MCF 10A (cell line): Measurements from ENCODE around the gene MARVELD3. TPM values are rescaled to one million over a fixed set of nuclear protein-coding genes. Genes with fewer than 3 reads are reported as not detected.

ENCODE experiments used
- BruUV-seq: library from RNA; stranded (reverse); fragments of 400-500 nt; replicated peaks from 2 replicates; lab custom pipeline; 2021; lab: Mats Ljungman, UMichigan
- CTCF ChIA-PET: fragments of 300-600 bp; sonication (Branson Sonifier 250); formaldehyde crosslinking; extraction: SDS; loops from one replicate; lab custom pipeline; 2021; ENCODE audit warnings: antibody characterized with exemption, inconsistent platforms; lab: Yijun Ruan, JAX
- POLR2A ChIA-PET: fragments of 300-600, 350-650 bp; sonication (Branson Sonifier 250); formaldehyde crosslinking; extraction: SDS; loops from one replicate; lab custom pipeline; 2020; ENCODE audit warnings: antibody characterized with exemption, inconsistent platforms; lab: Yijun Ruan, JAX
- DNase-seq: peaks from one replicate; pipeline ENCODE4 v3.0.0-alpha.2; 2018; ENCODE audit not compliant: unreplicated experiment
- H3K27ac Mint-ChIP-seq: one replicate; pipeline ENCODE4 v1.8.0; 2022; ENCODE audit warnings: mild to moderate bottlenecking, low read depth, mixed read lengths; ENCODE audit not compliant: unreplicated experiment
- H3K27me3 Mint-ChIP-seq: one replicate; pipeline ENCODE4 v1.8.0; 2022; ENCODE audit warnings: mixed read lengths; ENCODE audit not compliant: insufficient read depth, unreplicated experiment
- H3K36me3 Mint-ChIP-seq: one replicate; pipeline ENCODE4 v1.8.0; 2022; ENCODE audit warnings: mild to moderate bottlenecking, moderate library complexity, mixed read lengths; ENCODE audit not compliant: insufficient read depth, unreplicated experiment
- H3K4me1 Mint-ChIP-seq: one replicate; pipeline ENCODE4 v1.8.0; 2022; ENCODE audit warnings: mixed read lengths; ENCODE audit not compliant: insufficient read depth, unreplicated experiment
- H3K4me3 Mint-ChIP-seq: one replicate; pipeline ENCODE4 v1.8.0; 2022; ENCODE audit warnings: mild to moderate bottlenecking, moderate library complexity, mixed read lengths; ENCODE audit not compliant: unreplicated experiment
- H3K9me3 Mint-ChIP-seq: one replicate; pipeline ENCODE4 v1.8.0; 2022; ENCODE audit warnings: mixed read lengths; ENCODE audit not compliant: unreplicated experiment
- intact Hi-C: fragments of 100-400 bp; cut with micrococcal nuclease; formaldehyde crosslinking; loops from 2 replicates; pipeline ENCODE4 v1.14.1; 2022
- total RNA-seq: library from RNA; stranded (reverse); gene quantifications from 2 replicates; pipeline ENCODE4 v1.2.3, GENCODE V29; 2022
- TF ChIP-seq, protein P1 (sequence below): fragments of 200-600 bp; IDR thresholded peaks from one replicate; pipeline ENCODE4 v1.8.0; 2022; ENCODE audit warnings: antibody characterized with exemption, mild to moderate bottlenecking; ENCODE audit not compliant: unreplicated experiment

The MARVELD3 gene
- total RNA-seq, 1 experiment from 2014 or later = 1.3 TPM

DNA sequence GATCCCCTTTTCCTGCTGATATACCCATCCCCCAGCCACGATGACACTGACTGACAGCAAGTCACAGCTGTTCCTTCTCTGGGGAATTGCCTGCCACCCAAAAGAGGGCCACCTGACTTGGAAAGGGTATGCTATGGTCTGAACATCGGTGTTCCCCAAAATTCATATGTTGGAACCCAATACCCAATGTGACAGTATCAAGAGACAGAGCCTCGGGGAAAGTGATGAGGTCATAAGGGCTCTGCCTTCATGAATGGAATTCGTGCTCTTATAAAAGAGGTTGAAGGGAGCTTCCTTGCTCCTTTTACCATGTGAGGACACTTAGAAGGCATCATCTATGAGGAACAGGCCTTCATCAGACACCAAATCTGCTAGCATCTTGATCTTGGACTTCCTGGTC, 7.6 kb upstream of the MARVELD3 start:
- Mint-ChIP-seq H3K27me3 (peaks cover 17% of the 10 kb centered on the region), H3K27ac (no peak overlapping the region), H3K4me3 (no peak overlapping the region), H3K4me1 (no peaks in the 10 kb centered on the region), H3K9me3 (no peaks in the 10 kb centered on the region), H3K36me3 (no peaks in the 10 kb centered on the region)
- DNase-seq = no peak
- TF ChIP-seq, protein P1, sequence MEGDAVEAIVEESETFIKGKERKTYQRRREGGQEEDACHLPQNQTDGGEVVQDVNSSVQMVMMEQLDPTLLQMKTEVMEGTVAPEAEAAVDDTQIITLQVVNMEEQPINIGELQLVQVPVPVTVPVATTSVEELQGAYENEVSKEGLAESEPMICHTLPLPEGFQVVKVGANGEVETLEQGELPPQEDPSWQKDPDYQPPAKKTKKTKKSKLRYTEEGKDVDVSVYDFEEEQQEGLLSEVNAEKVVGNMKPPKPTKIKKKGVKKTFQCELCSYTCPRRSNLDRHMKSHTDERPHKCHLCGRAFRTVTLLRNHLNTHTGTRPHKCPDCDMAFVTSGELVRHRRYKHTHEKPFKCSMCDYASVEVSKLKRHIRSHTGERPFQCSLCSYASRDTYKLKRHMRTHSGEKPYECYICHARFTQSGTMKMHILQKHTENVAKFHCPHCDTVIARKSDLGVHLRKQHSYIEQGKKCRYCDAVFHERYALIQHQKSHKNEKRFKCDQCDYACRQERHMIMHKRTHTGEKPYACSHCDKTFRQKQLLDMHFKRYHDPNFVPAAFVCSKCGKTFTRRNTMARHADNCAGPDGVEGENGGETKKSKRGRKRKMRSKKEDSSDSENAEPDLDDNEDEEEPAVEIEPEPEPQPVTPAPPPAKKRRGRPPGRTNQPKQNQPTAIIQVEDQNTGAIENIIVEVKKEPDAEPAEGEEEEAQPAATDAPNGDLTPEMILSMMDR = no peak
- ChIA-PET CTCF (interaction anchor here (1.0 kb wide), 1 partner anchor 8 kb away, joined by 5 read pairs; no protein-coding TSS in a partner anchor), POLR2A (no interaction called here)
- intact Hi-C loops = loop anchor here (10.0 kb wide), 1 partner anchor 114 kb away; no protein-coding TSS in a partner anchor
- BruUV-seq = no TSS peak

DNA sequence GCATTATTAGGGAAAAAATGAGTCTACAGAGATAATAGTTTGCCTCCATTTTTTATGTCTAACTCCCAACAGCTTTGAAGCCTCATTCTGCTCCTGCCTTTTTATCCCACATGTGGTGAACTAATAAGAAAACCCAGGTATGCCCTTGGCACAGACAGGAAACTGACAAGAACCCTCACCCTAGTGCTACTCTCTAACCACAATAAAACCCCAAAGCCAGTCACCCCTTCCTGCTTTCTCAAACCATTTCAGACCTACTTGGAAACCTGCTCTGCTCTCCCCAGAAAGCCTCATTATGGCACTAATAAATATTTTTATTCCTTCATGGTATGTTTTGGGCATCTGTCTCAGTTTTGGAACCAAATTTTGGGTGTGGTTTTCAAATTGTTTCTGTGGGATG, 3.9 kb upstream of the MARVELD3 start:
- no TSS peak for BruUV-seq
- Mint-ChIP-seq H3K36me3 (no peaks in the 10 kb centered on the region), H3K27me3 (peaks cover 17% of the 10 kb centered on the region), H3K27ac (no peak overlapping the region), H3K4me3 (no peak overlapping the region), H3K4me1 (no peaks in the 10 kb centered on the region), H3K9me3 (no peaks in the 10 kb centered on the region)
- TF ChIP-seq, protein P1 = no peak
- POLR2A ChIA-PET = no interaction called here
- no peak for DNase-seq
- CTCF ChIA-PET = interaction anchor here (0.6 to 2.2 kb wide), 2 partner anchors 11 kb away, joined by 3 to 10 read pairs; no protein-coding TSS in a partner anchor
- intact Hi-C loops = no loop called here

DNA sequence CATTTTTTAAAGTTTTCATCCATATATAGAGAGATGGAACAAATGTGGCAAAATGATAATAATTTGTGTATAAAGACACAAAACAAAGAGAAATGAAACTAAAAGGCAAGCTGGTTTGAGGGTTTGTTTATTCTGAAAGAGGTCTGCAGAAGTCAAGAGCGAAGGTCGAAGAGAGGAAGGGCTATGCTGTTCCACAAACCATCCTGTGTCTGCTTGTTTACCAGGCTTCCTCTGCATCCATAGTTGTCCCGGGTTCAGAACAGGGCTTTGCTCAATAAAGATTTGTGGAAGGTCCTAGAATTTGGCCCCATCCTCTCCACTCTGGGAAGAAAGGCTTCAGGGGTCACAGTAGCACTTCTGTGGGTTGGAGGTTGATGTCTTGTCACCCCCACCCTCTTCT, 2.4 kb upstream of the MARVELD3 start:
- CTCF ChIA-PET = interaction anchor here (0.6 to 2.2 kb wide), 2 partner anchors 13 to 162 kb away, joined by 4 to 10 read pairs; partner anchors contain the start of gene ZNF23
- Mint-ChIP-seq H3K9me3 (no peaks in the 10 kb centered on the region), H3K4me3 (no peak overlapping the region), H3K36me3 (no peaks in the 10 kb centered on the region), H3K27ac (no peak overlapping the region), H3K27me3 (peaks cover 9% of the 10 kb centered on the region), H3K4me1 (no peaks in the 10 kb centered on the region)
- intact Hi-C loops = no loop called here
- no TSS peak for BruUV-seq
- POLR2A ChIA-PET = no interaction called here
- no peak for DNase-seq
- TF ChIP-seq, protein P1 = no peak

DNA sequence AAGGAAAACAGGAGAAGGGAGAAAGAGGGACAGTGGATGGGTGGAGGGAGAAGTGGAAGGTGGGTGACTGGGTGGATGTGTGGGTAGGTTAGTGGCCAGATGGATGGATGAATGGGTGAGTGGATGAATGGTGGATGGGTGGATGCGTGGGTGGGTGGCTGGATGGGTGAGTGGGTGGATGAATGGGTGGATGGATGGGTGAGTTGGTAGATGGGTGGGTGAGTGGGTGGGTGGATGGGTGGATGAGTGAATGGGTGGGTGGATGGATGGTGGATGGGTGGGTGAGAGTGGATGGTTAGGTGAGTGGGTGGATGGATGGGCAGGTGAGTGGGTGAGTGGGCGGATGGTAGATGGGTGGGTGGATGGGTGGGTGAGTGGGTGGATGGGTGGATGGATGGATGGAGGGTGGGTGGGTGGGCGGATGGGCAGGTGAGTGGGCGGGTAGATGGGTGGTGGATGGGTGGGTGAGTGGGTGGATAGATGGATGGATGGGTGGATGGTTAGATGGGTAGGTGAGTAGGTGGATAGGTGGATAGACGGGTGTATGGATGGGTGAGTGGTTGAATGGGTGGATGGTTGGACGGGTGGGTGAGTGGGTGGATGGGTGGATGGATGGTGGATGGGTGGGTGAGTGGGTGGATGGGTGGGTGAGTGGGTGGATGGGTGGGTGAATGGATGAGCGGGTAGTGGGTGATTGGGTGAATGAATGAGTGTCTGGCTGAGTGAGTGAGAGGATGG, 702 bp upstream of the MARVELD3 start:
- Mint-ChIP-seq H3K36me3 (no peaks in the 10 kb centered on the region), H3K4me1 (no peaks in the 10 kb centered on the region), H3K4me3 (no peak overlapping the region), H3K27ac (no peak overlapping the region), H3K27me3 (no peaks in the 10 kb centered on the region), H3K9me3 (no peaks in the 10 kb centered on the region)
- intact Hi-C loops = no loop called here
- ChIA-PET POLR2A (interaction anchor here (0.6 to 0.7 kb wide), 5 partner anchors 9 to 906 kb away, joined by 3 to 4 read pairs (median 3); no protein-coding TSS in a partner anchor), CTCF (interaction anchor here (0.6 to 1.0 kb wide), 5 partner anchors 14 to 403 kb away, joined by 3 to 4 read pairs (median 4); no protein-coding TSS in a partner anchor)
- no TSS peak for BruUV-seq
- DNase-seq = no peak
- TF ChIP-seq, protein P1 = no peak
